ENCODE data around the gene ANKLE1.

Gene ANKLE1

GRCh38 chr19:17281391-17282304 lies at the start of gene ANKLE1:
ANKLE1 (plus strand) TSS chr19:17281901; CDS start chr19:17281921, 20 bp downstream.
- DNase-seq: no peak

- DNase-seq: no peak
These were observed 49.4 kb upstream of the ANKLE1 start for GRCh38 chr19:17232258-17232657.

- peak; percentile 39 for DNase-seq
These were observed 46.8 kb upstream of the ANKLE1 start for GRCh38 chr19:17234911-17235299.

- DNase-seq: no peak
These were observed 46.3 kb upstream of the ANKLE1 start for GRCh38 chr19:17235300-17235970.

- DNase-seq: peak; percentile 49
These were observed 45.5 kb upstream of the ANKLE1 start for GRCh38 chr19:17235971-17236777.

GRCh38 chr19:17236811-17237543 lies 44.7 kb upstream of the ANKLE1 start:
- no peak for DNase-seq

- no peak for DNase-seq
These were observed 43.7 kb upstream of the ANKLE1 start for GRCh38 chr19:17237747-17238706.

- no peak for DNase-seq
These were observed 41.5 kb upstream of the ANKLE1 start for GRCh38 chr19:17240062-17240752.

- DNase-seq: no peak
These were observed 40.8 kb upstream of the ANKLE1 start for GRCh38 chr19:17240826-17241399.

GRCh38 chr19:17242431-17243208 lies 39.1 kb upstream of the ANKLE1 start:
- no peak for DNase-seq

GRCh38 chr19:17243211-17243829 lies 38.4 kb upstream of the ANKLE1 start:
- no peak for DNase-seq

GRCh38 chr19:17243830-17244617 lies 37.7 kb upstream of the ANKLE1 start:
- no peak for DNase-seq

GRCh38 chr19:17244618-17245534 lies 36.8 kb upstream of the ANKLE1 start:
- DNase-seq: no peak

GRCh38 chr19:17245535-17245984 lies 36.1 kb upstream of the ANKLE1 start, which contains the start of gene NR2F6:
NR2F6 (minus strand) TSS chr19:17245919; CDS start chr19:17245220, 699 bp downstream.
- no peak for DNase-seq

- no peak for DNase-seq
These were observed 34.8 kb upstream of the ANKLE1 start for GRCh38 chr19:17246681-17247425.

Measured in NCI-H510A (cell line).